Measurements from ENCODE around the gene ARHGEF4. TPM values are rescaled to one million over a fixed set of nuclear protein-coding genes. Genes with fewer than 3 reads are reported as not detected.
A peak's percentile ranks its signal among the peaks of the same experiment; 100 is the strongest.

ARHGEF4 gene
- total and polyA plus RNA-seq, 11 donors = 0.30 to 5.5 (median 3.8) TPM

GRCh38 chr2:131038258-131039100, 201.8 kb downstream of the ARHGEF4 start:
- Histone ChIP-seq H3K4me1 (peaks cover 0 to 32% (median 4%) of the 10 kb centered on the region in 12 donors), H3K36me3 (no peaks in the 10 kb centered on the region), H3K4me3 (no peak overlapping the region), H3K27me3 (peaks cover 0 to 48% (median 10%) of the 10 kb centered on the region in 9 donors), H3K27ac (no peak overlapping the region), H3K9me3 (no peaks in the 10 kb centered on the region)
- TF ChIP-seq CTCF (IDR thresholded peaks at IDR 0.05) (no peak), POLR2A (IDR thresholded peaks at IDR 0.05) (no peak)
- ATAC-seq (no peak), DNase-seq (no peak)
- WGBS, 4 donors = 82 to 93% (median 89%) methylated on average over 10 to 17 of the region's 17 CpGs
- intact Hi-C loops (cut with DNase I) = no loop called here

GRCh38 chr2:131039101-131039440, 202.4 kb downstream of the ARHGEF4 start:
- ATAC-seq (no peak), DNase-seq (no peak)
- no peak overlapping the region for H3K4me3 ChIP-seq
- no peaks in the 10 kb centered on the region for H3K9me3 ChIP-seq
- no peak for TF ChIP-seq POLR2A (IDR thresholded peaks at IDR 0.05)
- TF ChIP-seq CTCF (IDR thresholded peaks at IDR 0.05) = no peak
- no peak overlapping the region for H3K27ac ChIP-seq
- no peaks in the 10 kb centered on the region for H3K36me3 ChIP-seq
- peaks cover 0 to 46% (median 10%) of the 10 kb centered on the region in 9 donors for H3K27me3 ChIP-seq
- peaks cover 0 to 32% (median 4%) of the 10 kb centered on the region in 12 donors for H3K4me1 ChIP-seq
- intact Hi-C loops (cut with DNase I) = no loop called here
- WGBS, 4 donors = 80 to 96% (median 93%) methylated on average over 1 to 9 of the region's 9 CpGs

- H3K9me3 ChIP-seq = no peaks in the 10 kb centered on the region
- DNase-seq (peak in 1 of 5 donors; percentile 25), ATAC-seq (no peak)
- H3K4me1 ChIP-seq = peaks cover 0 to 28% (median 4%) of the 10 kb centered on the region in 12 donors
- WGBS, 4 donors = 59 to 76% (median 67%) methylated on average over 20 to 23 of the region's 23 CpGs
- no peak for TF ChIP-seq CTCF (IDR thresholded peaks at IDR 0.05)
- TF ChIP-seq POLR2A (IDR thresholded peaks at IDR 0.05) = no peak
- peaks cover 0 to 41% (median 10%) of the 10 kb centered on the region in 9 donors for H3K27me3 ChIP-seq
- no peak overlapping the region for H3K27ac ChIP-seq
- intact Hi-C loops (cut with DNase I) = no loop called here
- H3K36me3 ChIP-seq = no peaks in the 10 kb centered on the region
- peak overlapping the region in 9 of 12 donors; percentile 3 to 44 (median 37) for H3K4me3 ChIP-seq
Observed at GRCh38 chr2:131039535-131039907, 202.8 kb downstream of the ARHGEF4 start.

GRCh38 chr2:131039908-131040660, 203.4 kb downstream of the ARHGEF4 start:
- ATAC-seq = peak in 1 of 4 donors; percentile 38
- Histone ChIP-seq H3K27ac (no peak overlapping the region), H3K4me1 (peaks cover 0 to 25% (median 4%) of the 10 kb centered on the region in 12 donors), H3K36me3 (no peaks in the 10 kb centered on the region), H3K27me3 (peaks cover 0 to 40% (median 10%) of the 10 kb centered on the region in 9 donors), H3K4me3 (peak overlapping the region in 9 of 12 donors; percentile 3 to 44 (median 37)), H3K9me3 (no peaks in the 10 kb centered on the region)
- peak in 3 of 5 donors; percentile 18 to 60 (median 36) for DNase-seq
- 23 to 48% (median 28%) methylated on average over 9 to 75 of the region's 75 CpGs for WGBS, 4 donors
- intact Hi-C loops (cut with DNase I) = no loop called here
- no peak for TF ChIP-seq CTCF (IDR thresholded peaks at IDR 0.05)
- TF ChIP-seq POLR2A (IDR thresholded peaks at IDR 0.05) = no peak

Data from heart left ventricle (tissue), 16 donors.